ENCODE measurements around the gene KRT6C.

DNA sequence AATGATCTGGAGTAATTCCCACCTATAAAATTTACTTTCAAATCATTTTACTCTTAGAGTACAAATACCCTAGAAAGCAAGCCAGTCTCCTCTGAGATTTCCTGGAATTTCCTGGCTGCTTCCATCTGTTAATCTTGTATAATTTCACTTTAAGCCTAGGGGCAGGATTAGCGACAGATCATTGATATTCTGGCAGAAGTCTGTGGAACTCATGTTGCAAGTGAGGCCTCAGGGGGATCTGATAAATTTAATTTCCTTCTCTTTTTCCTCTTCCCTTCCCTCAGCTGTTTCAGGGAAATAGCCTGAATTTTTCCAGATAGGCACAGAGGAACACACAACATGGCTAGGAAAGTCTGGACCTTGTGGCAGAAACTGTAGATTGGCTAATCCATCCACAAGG lies 25.3 kb upstream of the KRT6C start:
- TF ChIP-seq, protein P1, sequence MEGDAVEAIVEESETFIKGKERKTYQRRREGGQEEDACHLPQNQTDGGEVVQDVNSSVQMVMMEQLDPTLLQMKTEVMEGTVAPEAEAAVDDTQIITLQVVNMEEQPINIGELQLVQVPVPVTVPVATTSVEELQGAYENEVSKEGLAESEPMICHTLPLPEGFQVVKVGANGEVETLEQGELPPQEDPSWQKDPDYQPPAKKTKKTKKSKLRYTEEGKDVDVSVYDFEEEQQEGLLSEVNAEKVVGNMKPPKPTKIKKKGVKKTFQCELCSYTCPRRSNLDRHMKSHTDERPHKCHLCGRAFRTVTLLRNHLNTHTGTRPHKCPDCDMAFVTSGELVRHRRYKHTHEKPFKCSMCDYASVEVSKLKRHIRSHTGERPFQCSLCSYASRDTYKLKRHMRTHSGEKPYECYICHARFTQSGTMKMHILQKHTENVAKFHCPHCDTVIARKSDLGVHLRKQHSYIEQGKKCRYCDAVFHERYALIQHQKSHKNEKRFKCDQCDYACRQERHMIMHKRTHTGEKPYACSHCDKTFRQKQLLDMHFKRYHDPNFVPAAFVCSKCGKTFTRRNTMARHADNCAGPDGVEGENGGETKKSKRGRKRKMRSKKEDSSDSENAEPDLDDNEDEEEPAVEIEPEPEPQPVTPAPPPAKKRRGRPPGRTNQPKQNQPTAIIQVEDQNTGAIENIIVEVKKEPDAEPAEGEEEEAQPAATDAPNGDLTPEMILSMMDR (IDR thresholded peaks at IDR 0.05 in 8 of 11, conservative IDR thresholded peaks at IDR 0.05 in 3 of 11): no peak
- TF ChIP-seq POLR2A (IDR thresholded peaks at IDR 0.05) (no peak), POLR2AphosphoS5 (IDR thresholded peaks at IDR 0.05) (no peak)
